Measurements from ENCODE around the gene PRIMA1. TPM values are rescaled to one million over a fixed set of nuclear protein-coding genes. Genes with fewer than 3 reads are reported as not detected.

PRIMA1 gene
- total and polyA plus RNA-seq, 2 experiments from 2014 or later = 2.1 to 3.5 TPM

DNA sequence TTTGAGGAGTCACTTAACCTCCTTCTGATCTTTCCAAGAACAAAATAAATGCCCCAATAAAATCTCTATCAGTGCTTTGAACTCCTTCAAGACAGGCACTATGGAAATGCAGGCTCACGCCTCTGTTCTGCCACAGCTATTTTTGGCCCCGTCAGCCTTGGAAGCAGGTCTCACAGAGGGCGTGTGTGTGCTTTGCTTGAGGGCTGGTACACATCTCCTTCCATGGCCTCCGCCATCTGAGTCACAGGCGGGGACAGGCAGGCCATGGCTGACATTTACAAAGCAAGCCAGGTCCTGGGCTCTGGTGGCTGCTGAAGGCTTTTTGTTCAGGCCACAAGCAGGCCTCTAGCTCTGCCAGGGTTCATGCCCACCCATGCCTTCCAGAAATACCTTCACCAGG, 16.0 kb downstream of the PRIMA1 start:
- DNase-seq (ENCODE audit: low spot score) (no peak), ATAC-seq (no peak)
- peaks cover 7% of the 10 kb centered on the region for H3K27me3 Mint-ChIP-seq (ENCODE audit: insufficient read depth, low read depth, poor library complexity)
- no peaks in the 10 kb centered on the region for H3K9me3 Mint-ChIP-seq
- no peak for TF ChIP-seq CREB1 (CRISPR knock-in tag; IDR thresholded peaks at IDR 0.05; ENCODE audit: low read depth)
- TF ChIP-seq EZH2phosphoT487 (IDR thresholded peaks at IDR 0.05; ENCODE audit: unreplicated experiment) = no peak
- TF ChIP-seq, protein P1, sequence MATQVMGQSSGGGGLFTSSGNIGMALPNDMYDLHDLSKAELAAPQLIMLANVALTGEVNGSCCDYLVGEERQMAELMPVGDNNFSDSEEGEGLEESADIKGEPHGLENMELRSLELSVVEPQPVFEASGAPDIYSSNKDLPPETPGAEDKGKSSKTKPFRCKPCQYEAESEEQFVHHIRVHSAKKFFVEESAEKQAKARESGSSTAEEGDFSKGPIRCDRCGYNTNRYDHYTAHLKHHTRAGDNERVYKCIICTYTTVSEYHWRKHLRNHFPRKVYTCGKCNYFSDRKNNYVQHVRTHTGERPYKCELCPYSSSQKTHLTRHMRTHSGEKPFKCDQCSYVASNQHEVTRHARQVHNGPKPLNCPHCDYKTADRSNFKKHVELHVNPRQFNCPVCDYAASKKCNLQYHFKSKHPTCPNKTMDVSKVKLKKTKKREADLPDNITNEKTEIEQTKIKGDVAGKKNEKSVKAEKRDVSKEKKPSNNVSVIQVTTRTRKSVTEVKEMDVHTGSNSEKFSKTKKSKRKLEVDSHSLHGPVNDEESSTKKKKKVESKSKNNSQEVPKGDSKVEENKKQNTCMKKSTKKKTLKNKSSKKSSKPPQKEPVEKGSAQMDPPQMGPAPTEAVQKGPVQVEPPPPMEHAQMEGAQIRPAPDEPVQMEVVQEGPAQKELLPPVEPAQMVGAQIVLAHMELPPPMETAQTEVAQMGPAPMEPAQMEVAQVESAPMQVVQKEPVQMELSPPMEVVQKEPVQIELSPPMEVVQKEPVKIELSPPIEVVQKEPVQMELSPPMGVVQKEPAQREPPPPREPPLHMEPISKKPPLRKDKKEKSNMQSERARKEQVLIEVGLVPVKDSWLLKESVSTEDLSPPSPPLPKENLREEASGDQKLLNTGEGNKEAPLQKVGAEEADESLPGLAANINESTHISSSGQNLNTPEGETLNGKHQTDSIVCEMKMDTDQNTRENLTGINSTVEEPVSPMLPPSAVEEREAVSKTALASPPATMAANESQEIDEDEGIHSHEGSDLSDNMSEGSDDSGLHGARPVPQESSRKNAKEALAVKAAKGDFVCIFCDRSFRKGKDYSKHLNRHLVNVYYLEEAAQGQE (IDR thresholded peaks at IDR 0.05; ENCODE audit: unreplicated experiment) = no peak
- TF ChIP-seq, protein P2, sequence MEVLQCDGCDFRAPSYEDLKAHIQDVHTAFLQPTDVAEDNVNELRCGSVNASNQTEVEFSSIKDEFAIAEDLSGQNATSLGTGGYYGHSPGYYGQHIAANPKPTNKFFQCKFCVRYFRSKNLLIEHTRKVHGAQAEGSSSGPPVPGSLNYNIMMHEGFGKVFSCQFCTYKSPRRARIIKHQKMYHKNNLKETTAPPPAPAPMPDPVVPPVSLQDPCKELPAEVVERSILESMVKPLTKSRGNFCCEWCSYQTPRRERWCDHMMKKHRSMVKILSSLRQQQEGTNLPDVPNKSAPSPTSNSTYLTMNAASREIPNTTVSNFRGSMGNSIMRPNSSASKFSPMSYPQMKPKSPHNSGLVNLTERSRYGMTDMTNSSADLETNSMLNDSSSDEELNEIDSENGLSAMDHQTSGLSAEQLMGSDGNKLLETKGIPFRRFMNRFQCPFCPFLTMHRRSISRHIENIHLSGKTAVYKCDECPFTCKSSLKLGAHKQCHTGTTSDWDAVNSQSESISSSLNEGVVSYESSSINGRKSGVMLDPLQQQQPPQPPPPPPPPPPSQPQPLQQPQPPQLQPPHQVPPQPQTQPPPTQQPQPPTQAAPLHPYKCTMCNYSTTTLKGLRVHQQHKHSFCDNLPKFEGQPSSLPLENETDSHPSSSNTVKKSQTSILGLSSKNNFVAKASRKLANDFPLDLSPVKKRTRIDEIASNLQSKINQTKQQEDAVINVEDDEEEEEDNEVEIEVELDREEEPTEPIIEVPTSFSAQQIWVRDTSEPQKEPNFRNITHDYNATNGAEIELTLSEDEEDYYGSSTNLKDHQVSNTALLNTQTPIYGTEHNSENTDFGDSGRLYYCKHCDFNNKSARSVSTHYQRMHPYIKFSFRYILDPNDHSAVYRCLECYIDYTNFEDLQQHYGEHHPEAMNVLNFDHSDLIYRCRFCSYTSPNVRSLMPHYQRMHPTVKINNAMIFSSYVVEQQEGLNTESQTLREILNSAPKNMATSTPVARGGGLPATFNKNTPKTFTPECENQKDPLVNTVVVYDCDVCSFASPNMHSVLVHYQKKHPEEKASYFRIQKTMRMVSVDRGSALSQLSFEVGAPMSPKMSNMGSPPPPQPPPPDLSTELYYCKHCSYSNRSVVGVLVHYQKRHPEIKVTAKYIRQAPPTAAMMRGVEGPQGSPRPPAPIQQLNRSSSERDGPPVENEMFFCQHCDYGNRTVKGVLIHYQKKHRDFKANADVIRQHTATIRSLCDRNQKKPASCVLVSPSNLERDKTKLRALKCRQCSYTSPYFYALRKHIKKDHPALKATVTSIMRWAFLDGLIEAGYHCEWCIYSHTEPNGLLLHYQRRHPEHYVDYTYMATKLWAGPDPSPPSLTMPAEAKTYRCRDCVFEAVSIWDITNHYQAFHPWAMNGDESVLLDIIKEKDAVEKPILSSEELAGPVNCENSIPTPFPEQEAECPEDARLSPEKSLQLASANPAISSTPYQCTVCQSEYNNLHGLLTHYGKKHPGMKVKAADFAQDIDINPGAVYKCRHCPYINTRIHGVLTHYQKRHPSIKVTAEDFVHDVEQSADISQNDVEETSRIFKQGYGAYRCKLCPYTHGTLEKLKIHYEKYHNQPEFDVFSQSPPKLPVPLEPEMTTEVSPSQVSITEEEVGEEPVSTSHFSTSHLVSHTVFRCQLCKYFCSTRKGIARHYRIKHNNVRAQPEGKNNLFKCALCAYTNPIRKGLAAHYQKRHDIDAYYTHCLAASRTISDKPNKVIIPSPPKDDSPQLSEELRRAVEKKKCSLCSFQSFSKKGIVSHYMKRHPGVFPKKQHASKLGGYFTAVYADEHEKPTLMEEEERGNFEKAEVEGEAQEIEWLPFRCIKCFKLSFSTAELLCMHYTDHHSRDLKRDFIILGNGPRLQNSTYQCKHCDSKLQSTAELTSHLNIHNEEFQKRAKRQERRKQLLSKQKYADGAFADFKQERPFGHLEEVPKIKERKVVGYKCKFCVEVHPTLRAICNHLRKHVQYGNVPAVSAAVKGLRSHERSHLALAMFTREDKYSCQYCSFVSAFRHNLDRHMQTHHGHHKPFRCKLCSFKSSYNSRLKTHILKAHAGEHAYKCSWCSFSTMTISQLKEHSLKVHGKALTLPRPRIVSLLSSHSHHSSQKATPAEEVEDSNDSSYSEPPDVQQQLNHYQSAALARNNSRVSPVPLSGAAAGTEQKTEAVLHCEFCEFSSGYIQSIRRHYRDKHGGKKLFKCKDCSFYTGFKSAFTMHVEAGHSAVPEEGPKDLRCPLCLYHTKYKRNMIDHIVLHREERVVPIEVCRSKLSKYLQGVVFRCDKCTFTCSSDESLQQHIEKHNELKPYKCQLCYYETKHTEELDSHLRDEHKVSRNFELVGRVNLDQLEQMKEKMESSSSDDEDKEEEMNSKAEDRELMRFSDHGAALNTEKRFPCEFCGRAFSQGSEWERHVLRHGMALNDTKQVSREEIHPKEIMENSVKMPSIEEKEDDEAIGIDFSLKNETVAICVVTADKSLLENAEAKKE (CRISPR knock-in tag; IDR thresholded peaks at IDR 0.05) = no peak
- no peak for TF ChIP-seq ZNF114 (CRISPR knock-in tag; IDR thresholded peaks at IDR 0.05)
- TF ChIP-seq, protein P3, sequence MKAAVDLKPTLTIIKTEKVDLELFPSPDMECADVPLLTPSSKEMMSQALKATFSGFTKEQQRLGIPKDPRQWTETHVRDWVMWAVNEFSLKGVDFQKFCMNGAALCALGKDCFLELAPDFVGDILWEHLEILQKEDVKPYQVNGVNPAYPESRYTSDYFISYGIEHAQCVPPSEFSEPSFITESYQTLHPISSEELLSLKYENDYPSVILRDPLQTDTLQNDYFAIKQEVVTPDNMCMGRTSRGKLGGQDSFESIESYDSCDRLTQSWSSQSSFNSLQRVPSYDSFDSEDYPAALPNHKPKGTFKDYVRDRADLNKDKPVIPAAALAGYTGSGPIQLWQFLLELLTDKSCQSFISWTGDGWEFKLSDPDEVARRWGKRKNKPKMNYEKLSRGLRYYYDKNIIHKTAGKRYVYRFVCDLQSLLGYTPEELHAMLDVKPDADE (IDR thresholded peaks at IDR 0.05) = no peak
- TF ChIP-seq JUNB (IDR thresholded peaks at IDR 0.05; ENCODE audit: unreplicated experiment) = no peak
- TF ChIP-seq ZNF331 (CRISPR knock-in tag; IDR thresholded peaks at IDR 0.05; ENCODE audit: low read depth) = no peak
- TF ChIP-seq, protein P4, sequence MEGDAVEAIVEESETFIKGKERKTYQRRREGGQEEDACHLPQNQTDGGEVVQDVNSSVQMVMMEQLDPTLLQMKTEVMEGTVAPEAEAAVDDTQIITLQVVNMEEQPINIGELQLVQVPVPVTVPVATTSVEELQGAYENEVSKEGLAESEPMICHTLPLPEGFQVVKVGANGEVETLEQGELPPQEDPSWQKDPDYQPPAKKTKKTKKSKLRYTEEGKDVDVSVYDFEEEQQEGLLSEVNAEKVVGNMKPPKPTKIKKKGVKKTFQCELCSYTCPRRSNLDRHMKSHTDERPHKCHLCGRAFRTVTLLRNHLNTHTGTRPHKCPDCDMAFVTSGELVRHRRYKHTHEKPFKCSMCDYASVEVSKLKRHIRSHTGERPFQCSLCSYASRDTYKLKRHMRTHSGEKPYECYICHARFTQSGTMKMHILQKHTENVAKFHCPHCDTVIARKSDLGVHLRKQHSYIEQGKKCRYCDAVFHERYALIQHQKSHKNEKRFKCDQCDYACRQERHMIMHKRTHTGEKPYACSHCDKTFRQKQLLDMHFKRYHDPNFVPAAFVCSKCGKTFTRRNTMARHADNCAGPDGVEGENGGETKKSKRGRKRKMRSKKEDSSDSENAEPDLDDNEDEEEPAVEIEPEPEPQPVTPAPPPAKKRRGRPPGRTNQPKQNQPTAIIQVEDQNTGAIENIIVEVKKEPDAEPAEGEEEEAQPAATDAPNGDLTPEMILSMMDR (conservative IDR thresholded peaks at IDR 0.05; ENCODE audit: low read depth in 2 of 2) = no peak
- TF ChIP-seq EZH2 (IDR thresholded peaks at IDR 0.05; ENCODE audit: low read depth, unreplicated experiment) = no peak
- no peak for TF ChIP-seq STAT1 (IDR thresholded peaks at IDR 0.05; ENCODE audit: unreplicated experiment)
- TF ChIP-seq POLR2AphosphoS5 (IDR thresholded peaks at IDR 0.05; ENCODE audit: low read depth) = no peak
- no peak for TF ChIP-seq NANOG (IDR thresholded peaks at IDR 0.05; ENCODE audit: borderline replicate concordance)
- no peaks in the 10 kb centered on the region; the same call in 1 of the 2 replicates for H3K9me2 ChIP-seq (ENCODE audit: insufficient read depth)
- H3K27ac Mint-ChIP-seq = no peak overlapping the region
- H3K4me3 ChIP-seq = no peak overlapping the region
- H3K36me3 Mint-ChIP-seq (ENCODE audit: low read depth) = no peaks in the 10 kb centered on the region
- no peaks in the 10 kb centered on the region for H3K27me3 ChIP-seq (ENCODE audit: insufficient read depth)
- H3K27ac ChIP-seq (ENCODE audit: low read depth) = no peak overlapping the region
- no peaks in the 10 kb centered on the region for H3F3A ChIP-seq (replicated peaks; ENCODE audit: low read depth)
- H3K36me3 ChIP-seq (ENCODE audit: insufficient read depth) = no peaks in the 10 kb centered on the region
- H3K4me1 ChIP-seq (ENCODE audit: insufficient read depth) = no peaks in the 10 kb centered on the region
- 0 out of 2 replicates have a peak, but pooled peaks cover 3% of the 10 kb centered on the region for H4K20me1 ChIP-seq (replicated peaks; ENCODE audit: insufficient read depth)
- H3K4me3 Mint-ChIP-seq = no peak overlapping the region
- no peak overlapping the region for H3K4me2 ChIP-seq
- no peaks in the 10 kb centered on the region for H3K79me2 ChIP-seq (replicated peaks; ENCODE audit: insufficient read depth)
- H2AFZ ChIP-seq = no peak overlapping the region
- peaks cover 5% of the 10 kb centered on the region for H3K4me1 Mint-ChIP-seq

Data from GM23338 (cell line).